Skin of body (tissue), 2 donors: Measurements from ENCODE around the gene S100A11. TPM values are rescaled to one million over a fixed set of nuclear protein-coding genes. Genes with fewer than 3 reads are reported as not detected.
A peak's percentile ranks its signal among the peaks of the same experiment; 100 is the strongest.

Experiments
- DNase-seq: peaks from one replicate; lab custom pipeline; 2025; lab: John Stamatoyannopoulos, UW
- total RNA-seq: library from RNA; depleted of rRNA; stranded (reverse); fragments of >200 nt; gene quantifications from one replicate; pipeline ENCODE4 v1.2.3, GENCODE V29; 2014

Gene S100A11
- total RNA-seq, 1 donor from 2014 or later: 79.9 TPM

DNA sequence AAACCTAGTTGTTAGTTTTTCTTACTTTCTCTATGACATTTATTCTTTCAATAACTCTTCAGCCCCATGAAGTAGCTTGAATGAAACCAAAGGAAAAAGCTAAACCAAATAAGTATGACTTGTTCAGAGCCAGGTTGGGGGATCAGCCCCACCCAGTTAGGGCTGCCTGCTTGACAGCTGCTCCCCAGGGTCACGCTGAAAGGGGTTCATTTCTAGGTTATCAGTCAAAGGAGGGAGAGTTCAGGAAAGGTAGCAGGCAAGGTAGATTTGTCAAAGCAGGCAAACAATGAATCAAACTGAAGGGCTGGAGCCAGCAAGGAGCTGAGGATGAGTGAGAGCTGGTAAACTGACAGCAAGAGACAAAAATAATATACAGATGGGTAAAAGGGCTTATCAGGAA lies 3.1 kb upstream of the S100A11 start:
- no peak for DNase-seq

DNA sequence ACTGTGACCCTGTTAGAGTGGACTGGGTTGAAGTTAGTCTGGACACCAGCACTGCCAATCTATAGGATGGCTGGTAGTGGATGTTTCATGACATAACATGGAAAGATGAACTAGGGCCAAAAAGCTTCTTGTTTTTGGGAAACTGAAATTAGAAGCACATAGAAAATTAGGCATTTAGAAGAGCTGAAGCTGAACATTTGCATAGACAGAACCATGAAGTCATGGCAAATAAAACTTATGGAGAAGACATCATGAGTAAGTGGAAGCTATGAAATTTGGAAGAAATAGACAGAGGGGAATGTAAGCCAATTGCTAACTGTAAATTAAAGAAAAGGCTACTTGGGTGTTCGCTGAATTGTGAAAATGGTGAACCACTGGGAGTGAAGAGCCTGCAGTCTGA lies 2.7 kb upstream of the S100A11 start:
- no peak for DNase-seq

DNA sequence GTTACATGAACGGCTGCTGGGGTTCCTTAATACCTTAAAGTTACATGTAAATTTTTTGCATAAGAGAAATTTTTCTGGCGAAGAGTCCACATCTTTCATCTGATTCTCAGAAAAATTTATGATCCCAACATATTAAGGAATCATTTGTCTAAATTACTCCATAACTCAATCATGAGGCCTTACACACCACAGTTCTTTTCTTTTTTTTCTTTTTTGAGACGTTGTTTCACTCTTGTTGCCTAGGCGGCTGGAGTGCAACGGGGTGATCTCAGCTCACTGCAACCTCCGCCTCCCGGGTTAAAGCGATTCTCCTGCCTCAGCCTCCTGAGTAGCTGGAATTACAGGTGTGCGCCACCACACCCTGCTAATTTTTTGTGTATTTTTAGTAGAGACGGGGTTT lies 2.1 kb upstream of the S100A11 start:
- DNase-seq: no peak

DNA sequence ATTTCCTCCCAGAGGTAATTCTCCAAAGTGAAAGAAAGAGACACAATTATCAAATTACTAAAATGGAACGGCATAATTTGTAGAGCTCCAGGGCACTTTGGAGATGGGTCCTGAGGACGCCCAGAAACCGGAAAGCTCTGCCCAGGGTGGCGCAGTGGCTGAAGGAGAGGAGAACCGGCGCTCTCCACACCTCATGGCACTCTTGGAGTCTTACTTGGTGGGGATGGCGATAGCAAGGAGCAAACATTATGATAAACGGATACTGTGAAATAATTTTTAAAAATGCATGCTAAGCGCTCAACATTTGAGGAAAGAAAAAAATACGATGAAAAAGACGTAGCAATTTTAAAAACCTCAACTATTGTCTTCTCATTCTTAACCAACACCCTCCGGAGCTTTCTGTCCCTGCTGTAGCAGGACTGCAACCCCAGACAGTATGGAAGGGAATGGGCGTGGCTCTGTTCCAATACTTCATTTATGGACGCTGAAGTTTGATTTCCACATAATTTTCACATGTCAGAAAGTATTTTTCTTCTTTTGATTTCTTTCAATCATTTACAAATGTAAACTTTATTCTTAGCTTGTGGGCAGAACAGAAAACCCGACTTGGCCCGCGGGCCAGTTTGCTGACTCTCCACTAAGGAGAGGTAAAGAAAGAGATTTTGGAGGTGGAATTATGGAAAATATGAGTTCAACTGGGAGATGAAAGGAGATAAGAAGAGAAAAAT lies 1.1 kb downstream of the S100A11 start:
- DNase-seq: peak; percentile 63

DNA sequence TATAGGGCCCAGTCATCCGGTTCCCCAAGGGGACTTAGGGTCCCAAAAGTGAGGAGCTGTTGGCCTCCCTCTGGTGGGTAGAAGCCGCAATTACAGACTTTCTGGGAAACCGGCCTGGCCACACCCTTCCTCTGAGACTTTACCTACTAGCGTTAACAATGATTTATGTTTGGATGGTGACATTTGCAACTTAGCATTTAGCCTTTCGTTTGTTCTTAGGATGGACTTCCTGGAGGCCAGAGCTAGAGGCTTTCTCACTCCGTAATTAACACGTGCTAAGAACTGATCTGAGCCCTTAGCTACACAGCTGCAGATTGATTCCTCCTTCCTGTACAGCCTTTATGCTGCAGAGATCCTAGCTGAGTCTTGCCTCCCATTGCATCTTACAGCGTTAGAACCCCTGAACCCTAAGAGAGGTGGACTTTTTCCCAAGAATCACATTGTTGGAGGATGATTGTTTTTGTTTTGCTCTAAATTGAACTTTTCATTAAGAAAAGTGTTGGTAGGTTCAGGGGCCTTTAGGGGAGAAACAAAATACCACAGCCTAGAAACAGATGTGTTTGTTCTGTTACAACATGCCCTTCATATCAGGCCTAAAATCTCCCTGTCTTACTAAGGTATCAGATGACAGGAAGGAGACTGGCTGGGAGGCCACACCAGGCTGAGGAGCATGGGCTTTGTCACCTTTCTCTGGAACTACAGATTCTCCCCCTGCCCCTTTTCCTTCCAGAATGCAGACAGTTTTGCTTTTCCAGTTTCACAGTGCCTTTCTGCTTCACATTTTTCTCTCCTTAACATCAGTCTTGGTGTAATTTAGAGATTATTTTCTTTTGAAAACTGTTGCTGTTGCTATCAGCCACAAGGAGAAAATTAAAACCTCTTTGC lies 1.9 kb downstream of the S100A11 start:
- DNase-seq: peak; percentile 54

DNA sequence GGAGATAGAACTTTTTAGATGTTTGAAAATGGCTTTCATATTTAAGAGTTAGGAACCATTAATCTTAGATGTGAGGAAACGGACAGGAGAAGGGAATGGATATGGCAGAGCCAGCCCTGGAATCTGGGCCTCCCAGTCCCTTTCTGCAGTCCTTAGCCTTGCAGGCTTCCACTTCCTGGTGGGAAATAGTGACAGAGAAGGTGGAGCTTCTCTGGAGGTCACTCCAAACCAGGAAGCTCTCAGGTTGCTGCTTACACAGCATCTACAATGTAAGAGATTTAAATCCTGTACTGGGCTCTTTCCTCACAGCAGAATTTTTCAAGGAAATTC lies 2.5 kb downstream of the S100A11 start:
- no peak for DNase-seq

DNA sequence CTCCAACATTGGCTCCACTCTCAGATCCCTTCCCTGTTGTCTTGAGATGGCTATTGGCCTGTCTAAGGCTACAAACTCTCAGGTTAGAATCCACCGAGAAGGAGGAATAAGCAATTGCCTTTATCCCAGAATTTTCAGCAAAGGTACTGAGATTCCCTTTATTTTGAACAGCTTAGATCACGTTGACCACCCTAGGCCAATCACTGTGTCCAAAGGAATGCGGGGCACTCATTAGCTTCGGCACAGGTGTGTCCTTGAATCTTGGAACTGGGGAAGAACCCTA lies 6.9 kb downstream of the S100A11 start:
- DNase-seq: no peak

DNA sequence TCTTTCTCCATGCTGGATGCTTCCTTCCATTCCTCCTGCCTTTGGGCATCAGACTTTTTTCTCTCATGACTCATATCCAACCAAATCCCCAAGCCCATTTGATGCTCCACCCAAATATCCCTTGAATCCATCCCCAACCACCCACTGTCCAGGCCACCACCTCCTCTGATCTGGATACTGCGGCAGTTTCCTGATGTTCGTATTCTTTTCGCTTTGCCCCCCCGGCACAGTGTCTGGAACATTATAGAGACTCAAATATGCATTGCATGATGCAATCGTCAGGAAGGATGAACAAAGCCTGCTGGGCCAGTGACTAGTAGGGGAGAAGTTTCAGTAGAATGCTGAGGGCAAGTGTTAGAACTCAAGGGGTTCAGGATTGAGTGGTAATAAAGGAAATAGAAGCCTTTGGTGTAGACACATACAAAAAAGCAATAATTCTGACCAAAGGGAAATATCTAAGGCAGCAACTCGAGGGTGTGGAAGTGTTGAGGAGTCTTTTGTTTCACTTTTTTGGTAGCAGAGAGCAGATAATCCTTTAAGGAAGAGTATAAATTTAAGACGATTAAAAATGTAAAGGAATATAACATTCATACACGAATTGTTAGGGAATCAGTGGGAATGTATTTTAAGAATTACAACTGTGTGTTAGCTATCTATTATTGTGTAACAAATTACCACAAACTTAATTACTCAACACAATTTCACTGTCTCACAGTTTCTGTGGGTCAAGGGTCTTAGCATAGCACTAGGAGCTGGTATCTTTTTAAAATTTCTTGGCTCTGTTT lies 7.5 kb downstream of the S100A11 start:
- DNase-seq: no peak

DNA sequence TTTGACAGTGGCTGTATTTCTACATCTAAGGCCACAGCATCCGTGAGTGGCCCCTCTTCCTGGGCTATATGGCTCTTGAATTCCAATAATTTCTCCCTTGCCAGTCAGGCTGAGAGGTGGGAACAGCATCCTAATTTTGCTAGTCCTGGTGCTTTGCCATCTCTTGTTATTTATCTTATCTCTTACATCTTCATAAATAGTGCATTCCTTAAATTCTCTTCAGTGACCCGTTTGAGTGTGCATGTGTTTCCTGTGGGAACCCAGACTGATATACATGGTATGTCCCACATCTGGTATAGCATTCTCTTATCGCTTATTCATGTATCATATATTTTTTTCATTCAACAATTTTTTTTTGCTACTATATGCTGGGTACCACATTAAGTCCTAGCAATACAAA lies 9.9 kb downstream of the S100A11 start:
- no peak for DNase-seq

DNA sequence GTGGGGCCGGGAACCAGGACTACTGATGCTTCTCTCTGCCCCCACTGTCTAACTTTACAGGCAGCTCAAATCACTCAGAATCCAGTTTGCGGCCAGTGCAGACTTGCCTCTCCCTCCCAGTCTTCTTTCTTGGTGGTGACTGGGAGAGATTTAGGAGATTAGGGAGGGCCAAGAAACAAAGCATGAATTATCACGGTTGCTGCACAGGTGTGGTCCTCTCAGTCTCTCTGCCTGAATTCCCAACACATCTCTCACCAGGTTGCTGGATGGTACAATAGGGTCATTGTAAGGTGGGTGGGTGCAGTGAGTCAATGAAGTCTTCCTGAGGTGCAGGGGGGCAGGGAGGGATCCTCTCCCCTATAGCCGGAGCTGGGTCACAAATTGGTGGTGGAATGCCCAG lies 12.6 kb downstream of the S100A11 start:
- no peak for DNase-seq

DNA sequence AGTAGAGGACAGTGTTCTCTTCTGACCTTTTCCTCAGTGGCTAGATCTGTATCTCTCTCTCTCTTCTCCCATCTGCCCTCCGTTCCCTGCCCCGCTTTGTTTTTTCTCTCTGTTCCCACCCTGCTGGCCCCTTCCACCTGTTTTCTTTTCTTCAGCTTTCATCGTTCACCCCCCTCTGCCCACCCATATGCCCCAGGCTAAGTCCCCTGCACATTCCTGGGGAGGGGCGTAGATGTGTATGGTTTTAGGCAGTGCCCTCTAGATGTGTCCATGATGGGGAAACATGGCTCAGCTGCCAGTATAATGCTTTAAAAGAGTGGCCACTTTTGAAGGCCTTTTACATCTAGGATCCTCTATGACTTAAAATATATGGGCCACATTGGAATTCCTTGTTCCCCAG lies 13.6 kb downstream of the S100A11 start:
- DNase-seq: no peak

DNA sequence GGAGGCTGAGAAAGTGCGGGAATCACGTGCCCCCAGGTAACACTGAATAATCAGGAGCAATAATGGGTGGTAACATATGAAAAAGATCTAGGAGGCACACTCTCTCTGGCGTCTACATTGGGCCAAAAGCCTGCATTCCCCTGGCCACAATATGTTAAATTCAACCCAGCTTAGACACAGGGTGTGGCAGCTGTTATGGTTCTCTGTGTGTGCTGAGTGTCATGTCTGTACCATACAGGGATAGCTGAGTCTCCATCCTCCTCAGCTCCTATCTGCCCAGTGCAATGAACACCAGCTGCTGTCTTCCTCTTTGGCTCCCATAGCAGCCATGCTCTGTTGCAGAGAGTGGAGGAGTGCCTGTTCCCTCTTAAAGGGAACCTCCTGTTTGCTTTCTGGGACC lies 14.3 kb downstream of the S100A11 start:
- no peak for DNase-seq

DNA sequence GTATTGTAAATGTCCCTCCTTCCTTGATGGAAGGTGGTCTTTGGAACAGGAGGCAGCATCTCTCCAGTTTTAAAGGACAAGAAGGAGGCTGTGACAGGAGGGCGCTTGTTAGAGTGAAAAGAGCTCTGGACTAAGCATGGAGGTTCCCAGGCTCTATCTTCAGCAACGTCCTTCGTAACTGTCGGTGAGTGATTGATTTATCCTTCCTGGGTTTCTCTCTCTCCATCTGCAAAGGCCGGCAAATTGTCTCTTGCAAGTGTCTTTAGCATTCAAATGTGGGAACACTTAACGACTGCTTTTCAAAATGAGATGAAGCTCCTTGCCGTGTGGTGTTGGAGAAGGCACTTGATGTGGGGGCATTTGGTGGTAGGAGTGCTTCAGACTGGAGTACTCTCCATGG lies 15.2 kb downstream of the S100A11 start:
- no peak for DNase-seq

DNA sequence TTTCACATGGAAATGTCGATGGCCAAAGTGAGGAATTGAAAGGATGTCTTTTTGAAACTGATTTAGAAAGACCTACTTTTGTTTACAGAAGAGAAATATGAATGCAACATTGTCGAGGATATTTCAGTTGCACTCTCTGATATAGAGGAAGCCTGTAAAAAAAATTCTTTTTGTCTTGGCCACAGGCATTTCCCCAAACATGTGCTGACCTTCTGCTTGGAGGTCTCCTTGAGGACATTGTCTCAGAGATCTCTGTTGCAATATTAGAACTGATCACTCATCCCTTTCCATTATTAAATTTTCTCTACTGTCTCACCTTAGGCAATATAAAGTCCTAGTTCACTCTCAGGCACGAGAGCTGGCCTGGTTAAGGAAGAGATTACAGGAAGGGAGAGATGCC lies 16.0 kb downstream of the S100A11 start:
- DNase-seq: no peak

DNA sequence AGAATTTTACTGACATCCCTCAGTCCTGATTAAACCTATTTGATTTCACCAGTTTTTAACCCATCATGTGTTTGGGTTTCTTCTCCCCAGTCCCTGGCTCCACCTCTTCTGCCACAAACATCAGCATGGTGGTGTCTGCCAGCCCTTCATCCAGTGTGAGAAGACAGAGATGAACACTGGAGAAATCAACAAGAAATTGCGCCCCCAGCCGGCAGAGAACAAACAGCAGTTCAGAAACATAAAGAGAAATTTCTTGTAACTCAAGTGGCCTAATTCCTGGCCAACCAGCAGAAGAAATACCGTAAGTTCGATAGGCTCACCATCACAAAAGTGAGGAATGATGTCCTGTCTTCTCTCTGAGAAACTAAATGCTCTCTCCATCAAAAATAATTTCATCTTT lies 18.3 kb downstream of the S100A11 start:
- no peak for DNase-seq

DNA sequence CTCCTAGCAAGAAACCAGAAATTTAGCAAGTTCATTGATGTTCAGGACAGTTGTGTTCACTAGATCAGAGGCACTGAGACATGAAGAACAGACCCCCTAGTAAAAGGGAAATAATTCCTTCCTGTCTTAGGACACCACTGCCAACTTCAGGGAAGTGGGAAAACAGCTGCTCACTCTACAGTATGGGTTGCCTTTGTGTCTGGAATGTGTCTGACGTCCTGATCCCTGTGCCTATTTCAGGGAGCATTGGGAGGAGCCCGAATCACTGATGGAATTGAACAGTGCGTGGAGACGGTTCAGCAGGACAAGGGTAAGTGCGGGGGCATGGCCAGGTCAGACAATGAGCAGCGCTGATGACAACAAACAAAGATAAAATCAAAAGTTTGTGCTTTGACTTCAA lies 21.0 kb downstream of the S100A11 start:
- no peak for DNase-seq

DNA sequence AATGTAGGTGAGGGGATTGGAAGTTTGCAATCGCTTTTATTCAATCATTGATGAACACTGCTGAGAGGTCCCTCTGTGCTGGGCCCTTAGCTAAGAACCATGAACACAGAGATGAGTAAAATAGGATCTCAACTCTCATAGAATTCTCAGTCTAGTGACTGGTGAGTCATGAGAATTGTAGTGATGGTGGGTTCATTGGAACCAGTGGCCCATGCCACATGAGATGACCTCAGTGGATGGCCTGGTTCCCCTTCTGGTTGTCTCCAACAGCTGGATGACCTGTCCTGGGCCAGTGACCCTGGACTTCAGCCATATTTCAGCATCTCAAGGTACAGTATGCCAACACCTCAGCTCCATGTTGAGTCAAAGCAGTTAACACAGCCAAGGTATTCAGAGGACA lies 21.9 kb downstream of the S100A11 start:
- no peak for DNase-seq

DNA sequence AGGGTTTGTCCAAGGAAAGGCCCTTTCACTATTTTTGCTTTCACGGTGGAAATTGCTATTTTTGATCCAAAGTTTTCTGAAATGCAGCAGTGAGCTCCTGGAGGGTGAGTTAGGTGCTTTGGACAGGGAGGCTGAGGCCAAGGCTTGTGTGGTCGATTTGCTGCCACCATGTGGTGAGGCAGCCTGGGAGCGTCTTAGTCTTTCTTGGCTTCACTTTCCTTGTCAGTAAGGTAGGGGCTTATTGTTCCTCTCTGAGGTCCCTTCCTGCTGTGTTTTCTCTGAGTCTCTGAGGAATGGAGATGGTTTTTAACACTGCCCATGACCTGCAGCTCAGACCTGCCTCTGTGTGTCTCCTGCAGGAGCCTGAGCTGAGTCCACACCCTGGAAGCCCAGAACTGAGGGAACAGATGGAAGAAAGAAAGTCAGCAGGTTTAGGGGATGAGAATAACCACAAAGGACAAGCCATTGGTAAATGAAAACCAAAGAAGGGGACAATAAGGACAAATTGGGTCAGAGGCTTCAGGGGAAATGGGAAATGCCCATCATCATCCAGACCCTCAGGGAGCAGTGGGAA lies 23.1 kb downstream of the S100A11 start:
- no peak for DNase-seq

DNA sequence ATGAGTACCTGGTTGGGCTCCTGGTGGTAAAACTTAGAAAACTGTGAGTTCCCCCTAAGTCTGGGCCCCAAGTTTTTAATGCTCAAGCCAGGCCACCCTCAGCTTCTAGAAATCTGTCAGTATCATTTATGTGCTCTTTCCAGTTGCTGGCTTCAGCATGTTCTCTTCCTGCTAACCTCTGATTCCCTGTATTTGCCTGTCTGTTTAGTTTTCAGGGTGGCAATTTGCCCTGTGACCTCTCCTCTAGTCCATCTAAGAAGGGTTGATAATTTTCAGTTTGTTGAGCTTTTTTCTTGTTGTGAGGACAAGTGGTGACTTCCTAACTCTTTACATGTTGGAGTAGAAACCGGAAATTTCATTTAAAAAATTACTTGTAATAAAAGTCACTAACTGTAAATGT lies 27.1 kb downstream of the S100A11 start:
- DNase-seq: no peak

DNA sequence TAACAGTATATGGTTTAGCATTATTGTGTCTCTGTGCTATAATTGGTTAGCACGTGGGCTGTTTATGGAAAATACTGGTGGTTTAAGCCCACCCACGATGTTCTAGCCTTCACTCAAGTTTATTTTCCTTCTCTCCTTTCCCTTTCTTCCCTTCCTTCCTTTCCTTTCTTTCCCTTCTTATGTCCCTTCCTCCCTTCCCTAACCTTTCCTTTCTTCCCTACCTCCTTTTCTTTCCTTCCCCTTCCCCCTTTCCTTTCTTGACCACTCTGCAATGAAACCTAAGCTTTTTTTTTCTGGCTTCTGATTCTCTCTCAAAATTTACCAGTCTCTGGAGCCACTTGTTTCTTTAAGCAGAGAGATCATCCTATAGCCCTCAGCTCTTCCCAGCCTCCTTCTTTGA lies 29.8 kb downstream of the S100A11 start:
- no peak for DNase-seq

DNA sequence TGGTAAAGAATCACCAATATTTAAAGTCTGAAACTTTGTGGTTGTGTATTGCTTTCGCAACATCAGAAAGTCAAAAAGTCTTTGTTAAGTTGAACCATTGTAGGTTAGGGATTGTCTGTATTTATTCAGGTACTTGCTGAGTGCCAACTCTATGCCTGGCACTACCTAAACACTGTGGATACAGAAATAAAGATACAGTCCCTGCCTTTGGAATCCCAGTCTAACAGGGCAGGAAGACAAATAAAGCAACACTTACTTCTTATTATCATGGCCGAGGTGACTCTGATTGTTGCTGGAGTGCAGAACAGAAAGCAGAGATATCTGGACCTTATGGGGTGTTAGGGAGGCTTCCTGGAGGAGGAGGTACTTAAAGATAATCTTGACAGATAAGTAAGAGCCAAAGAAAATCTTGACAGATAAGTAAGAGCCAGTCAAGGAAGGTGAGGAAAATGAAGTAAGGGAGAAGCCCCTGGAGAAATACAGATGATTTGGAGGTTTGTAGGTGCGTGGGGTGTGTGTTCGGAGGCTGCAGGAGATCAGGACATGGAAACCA lies 31.4 kb downstream of the S100A11 start:
- no peak for DNase-seq
